ENCODE results near the gene MAP7D2.

MAP7D2 gene

GRCh38 chrX:20143561-20143960, 26.9 kb upstream of the MAP7D2 start:
- DNase-seq (ENCODE audit: low read depth) = no peak
- no peak for TF ChIP-seq CTCF (IDR thresholded peaks at IDR 0.05; ENCODE audit: insufficient read depth, low read depth, low read length, missing control alignments)
- no peak overlapping the region for H3K4me3 ChIP-seq (ENCODE audit: low read length)

- H3K4me3 ChIP-seq (ENCODE audit: low read length) = no peak overlapping the region
- no peak for DNase-seq (ENCODE audit: low read depth)
- no peak for TF ChIP-seq CTCF (IDR thresholded peaks at IDR 0.05; ENCODE audit: insufficient read depth, low read depth, low read length, missing control alignments)
Measured at GRCh38 chrX:20143111-20143510, 26.4 kb upstream of the MAP7D2 start.

- no peak for TF ChIP-seq CTCF (IDR thresholded peaks at IDR 0.05; ENCODE audit: insufficient read depth, low read depth, low read length, missing control alignments)
Measured at GRCh38 chrX:20141281-20142220, 24.8 kb upstream of the MAP7D2 start, which contains the start of gene EIF1AX. EIF1AX (minus strand) TSS chrX:20141838; CDS start chrX:20141640, 198 bp downstream.

GRCh38 chrX:20140420-20140819, 23.7 kb upstream of the MAP7D2 start:
- H3K4me3 ChIP-seq (ENCODE audit: low read length) = peak overlapping the region; percentile 75
- no peak for DNase-seq (ENCODE audit: low read depth)
- no peak for TF ChIP-seq CTCF (IDR thresholded peaks at IDR 0.05; ENCODE audit: insufficient read depth, low read depth, low read length, missing control alignments)

More at GRCh38 chrX:20141281-20142220, 24.8 kb upstream of the MAP7D2 start, which contains the start of gene EIF1AX:
- H3K4me3 ChIP-seq (ENCODE audit: low read length) = peak within 1 kb of the TSS; percentile 75
- peak; percentile 97 for DNase-seq (ENCODE audit: low read depth)

- TF ChIP-seq CTCF (IDR thresholded peaks at IDR 0.05; ENCODE audit: insufficient read depth, low read depth, low read length, missing control alignments) = no peak
- H3K4me3 ChIP-seq (ENCODE audit: low read length) = peak overlapping the region; percentile 75
- DNase-seq (ENCODE audit: low read depth) = peak; percentile 61
Measured at GRCh38 chrX:20139966-20140365, 23.3 kb upstream of the MAP7D2 start.

GRCh38 chrX:20135944-20136343, 19.2 kb upstream of the MAP7D2 start:
- no peak overlapping the region for H3K4me3 ChIP-seq (ENCODE audit: low read length)
- DNase-seq (ENCODE audit: low read depth) = no peak
- TF ChIP-seq CTCF (IDR thresholded peaks at IDR 0.05; ENCODE audit: insufficient read depth, low read depth, low read length, missing control alignments) = no peak

Measured in epithelial cell of esophagus (primary cell).